Skin of body (tissue), 2 donors: ENCODE data around the gene KCNK18. TPM values are rescaled to one million over a fixed set of nuclear protein-coding genes. Genes with fewer than 3 reads are reported as not detected.
A peak's percentile ranks its signal among the peaks of the same experiment; 100 is the strongest.
"Not testable (repeated sequence)": the region's sequence is repeated elsewhere in the genome, so short reads cannot be mapped to it uniquely, and the experiment has no call there.

Experiments
- DNase-seq: peaks from one replicate; lab custom pipeline; 2025; lab: John Stamatoyannopoulos, UW
- total RNA-seq: library from RNA; depleted of rRNA; stranded (reverse); fragments of >200 nt; gene quantifications from one replicate; pipeline ENCODE4 v1.2.3, GENCODE V29; 2014

The KCNK18 gene
- total RNA-seq, 1 donor from 2014 or later: not detected

- no peak for DNase-seq
These were observed 27.0 kb upstream of the KCNK18 start for GRCh38 chr10:117170244-117170643.

GRCh38 chr10:117174439-117175214, 22.7 kb upstream of the KCNK18 start:
- peak; percentile 54 for DNase-seq

GRCh38 chr10:117175215-117175900, 21.9 kb upstream of the KCNK18 start:
- no peak for DNase-seq

GRCh38 chr10:117175901-117176534, 21.3 kb upstream of the KCNK18 start:
- DNase-seq: peak; percentile 24

GRCh38 chr10:117178190-117178589, 19.1 kb upstream of the KCNK18 start:
- no peak for DNase-seq

GRCh38 chr10:117184296-117184695, 13.0 kb upstream of the KCNK18 start:
- DNase-seq: no peak

- DNase-seq: no peak
These were observed 12.5 kb upstream of the KCNK18 start for GRCh38 chr10:117184821-117185220.

- DNase-seq: not testable (repeated sequence)
These were observed 11.5 kb upstream of the KCNK18 start for GRCh38 chr10:117185817-117186216.

GRCh38 chr10:117186832-117187615, 10.3 kb upstream of the KCNK18 start:
- DNase-seq: no peak

GRCh38 chr10:117188371-117188770, 8.9 kb upstream of the KCNK18 start:
- DNase-seq: no peak

- DNase-seq: no peak
These were observed 7.7 kb upstream of the KCNK18 start for GRCh38 chr10:117189557-117189956.

GRCh38 chr10:117198088-117198487, 799 bp downstream of the KCNK18 start:
- no peak for DNase-seq

GRCh38 chr10:117201826-117202225, 4.5 kb downstream of the KCNK18 start:
- DNase-seq: no peak

- DNase-seq: no peak
These were observed 7.0 kb downstream of the KCNK18 start for GRCh38 chr10:117204316-117204715.

GRCh38 chr10:117212176-117212575, 14.9 kb downstream of the KCNK18 start:
- no peak for DNase-seq

GRCh38 chr10:117214401-117214800, 17.1 kb downstream of the KCNK18 start:
- DNase-seq: no peak

GRCh38 chr10:117215079-117215478, 17.8 kb downstream of the KCNK18 start:
- no peak for DNase-seq

GRCh38 chr10:117216028-117216427, 18.7 kb downstream of the KCNK18 start:
- DNase-seq: no peak

- peak; percentile 47 for DNase-seq
These were observed 19.4 kb downstream of the KCNK18 start for GRCh38 chr10:117216611-117217195.

GRCh38 chr10:117217196-117217761, 20.0 kb downstream of the KCNK18 start:
- no peak for DNase-seq

GRCh38 chr10:117218654-117219053, 21.4 kb downstream of the KCNK18 start:
- no peak for DNase-seq
